Measurements from ENCODE around the gene CBX4.

- no peak for TF ChIP-seq CTCF (IDR thresholded peaks at IDR 0.05; ENCODE audit: insufficient read depth, low read depth, low read length)
- TF ChIP-seq EZH2 (IDR thresholded peaks at IDR 0.05; ENCODE audit: insufficient read depth, low read length): no peak
These were observed 43.3 kb downstream of the CBX4 start for GRCh38 chr17:79795795-79796443.
